ENCODE measurements around the gene POTEJ. TPM values are rescaled to one million over a fixed set of nuclear protein-coding genes. Genes with fewer than 3 reads are reported as not detected.
"Not testable (repeated sequence)": the region's sequence is repeated elsewhere in the genome, so short reads cannot be mapped to it uniquely, and the experiment has no call there.

The POTEJ gene
- not detected in 2 replicates for polyA plus RNA-seq (2013)

GRCh38 chr2:130611140-130611539 is at the start of gene POTEJ:
TSS of gene POTEJ (plus strand) at chr2:130611440. CDS start at chr2:130611533, 93 bp downstream.
- not testable (repeated sequence) for H3K18ac ChIP-seq (ENCODE audit: low read length); H3K79me1 ChIP-seq (ENCODE audit: low read length); H3K9ac ChIP-seq (ENCODE audit: low read length); H3K27ac ChIP-seq (ENCODE audit: low read depth, low read length); H3K4ac ChIP-seq (ENCODE audit: low read depth, low read length); H3K9me3 ChIP-seq (ENCODE audit: insufficient read depth, low read depth, low read length); H2BK5ac ChIP-seq (ENCODE audit: low read depth, low read length, poor library complexity); H3K4me3 ChIP-seq (ENCODE audit: low read depth, low read length); H3K27me3 ChIP-seq (ENCODE audit: insufficient read depth, low read length); H3K14ac ChIP-seq (ENCODE audit: low read length); H3K23ac ChIP-seq (ENCODE audit: low read length); H2AFZ ChIP-seq (ENCODE audit: insufficient read depth, low read length, poor library complexity); H2AK5ac ChIP-seq (ENCODE audit: low read length); H4K91ac ChIP-seq (ENCODE audit: low read depth, low read length); H3K4me2 ChIP-seq (ENCODE audit: low read length); DNase-seq; H4K12ac ChIP-seq (ENCODE audit: low read depth, low read length); H2BK120ac ChIP-seq (ENCODE audit: insufficient read depth, low read length, poor library complexity); H3K4me1 ChIP-seq (ENCODE audit: control insufficient read depth in 1 of 2, insufficient read depth in 2 of 2, low read length in 2 of 2); H3K36me3 ChIP-seq (ENCODE audit: control insufficient read depth in 1 of 2, insufficient read depth in 2 of 2, low read length in 2 of 2); H4K8ac ChIP-seq (ENCODE audit: low read depth, low read length); H3K79me2 ChIP-seq (ENCODE audit: control insufficient read depth, insufficient read depth, low read length, poor library complexity); H2BK12ac ChIP-seq (ENCODE audit: low read length)
- no CpG with 5 or more reads among the region's 13 CpGs for WGBS (ENCODE audit: extremely low coverage, insufficient coverage, insufficient read length)

- H3K4ac ChIP-seq (ENCODE audit: low read depth, low read length); H3K4me1 ChIP-seq (ENCODE audit: control insufficient read depth in 1 of 2, insufficient read depth in 2 of 2, low read length in 2 of 2); DNase-seq; H3K4me2 ChIP-seq (ENCODE audit: low read length); H3K14ac ChIP-seq (ENCODE audit: low read length); H2AFZ ChIP-seq (ENCODE audit: insufficient read depth, low read length, poor library complexity); H3K9me3 ChIP-seq (ENCODE audit: insufficient read depth, low read depth, low read length); H3K4me3 ChIP-seq (ENCODE audit: low read depth, low read length); H2BK5ac ChIP-seq (ENCODE audit: low read depth, low read length, poor library complexity); H3K23ac ChIP-seq (ENCODE audit: low read length); H2BK120ac ChIP-seq (ENCODE audit: insufficient read depth, low read length, poor library complexity); H3K27ac ChIP-seq (ENCODE audit: low read depth, low read length); H4K91ac ChIP-seq (ENCODE audit: low read depth, low read length); H3K36me3 ChIP-seq (ENCODE audit: control insufficient read depth in 1 of 2, insufficient read depth in 2 of 2, low read length in 2 of 2); H3K27me3 ChIP-seq (ENCODE audit: insufficient read depth, low read length); H4K12ac ChIP-seq (ENCODE audit: low read depth, low read length); H4K8ac ChIP-seq (ENCODE audit: low read depth, low read length); H3K79me2 ChIP-seq (ENCODE audit: control insufficient read depth, insufficient read depth, low read length, poor library complexity); H2BK12ac ChIP-seq (ENCODE audit: low read length); H3K18ac ChIP-seq (ENCODE audit: low read length); H2AK5ac ChIP-seq (ENCODE audit: low read length); H3K79me1 ChIP-seq (ENCODE audit: low read length); H3K9ac ChIP-seq (ENCODE audit: low read length): not testable (repeated sequence)
- no CpG with 5 or more reads among the region's 4 CpGs for WGBS (ENCODE audit: extremely low coverage, insufficient coverage, insufficient read length)
These were observed 45.1 kb upstream of the POTEJ start for GRCh38 chr2:130566165-130566564.

GRCh38 chr2:130571929-130572328 is 39.3 kb upstream of the POTEJ start:
- H3K9me3 ChIP-seq (ENCODE audit: insufficient read depth, low read depth, low read length); H3K4me1 ChIP-seq (ENCODE audit: control insufficient read depth in 1 of 2, insufficient read depth in 2 of 2, low read length in 2 of 2); H3K79me1 ChIP-seq (ENCODE audit: low read length); H3K18ac ChIP-seq (ENCODE audit: low read length); DNase-seq; H3K27me3 ChIP-seq (ENCODE audit: insufficient read depth, low read length); H3K4me3 ChIP-seq (ENCODE audit: low read depth, low read length); H3K4me2 ChIP-seq (ENCODE audit: low read length); H3K36me3 ChIP-seq (ENCODE audit: control insufficient read depth in 1 of 2, insufficient read depth in 2 of 2, low read length in 2 of 2); H3K9ac ChIP-seq (ENCODE audit: low read length); H2BK12ac ChIP-seq (ENCODE audit: low read length); H4K12ac ChIP-seq (ENCODE audit: low read depth, low read length); H4K8ac ChIP-seq (ENCODE audit: low read depth, low read length); H2BK5ac ChIP-seq (ENCODE audit: low read depth, low read length, poor library complexity); H3K23ac ChIP-seq (ENCODE audit: low read length); H2AFZ ChIP-seq (ENCODE audit: insufficient read depth, low read length, poor library complexity); H2AK5ac ChIP-seq (ENCODE audit: low read length); H3K79me2 ChIP-seq (ENCODE audit: control insufficient read depth, insufficient read depth, low read length, poor library complexity); H4K91ac ChIP-seq (ENCODE audit: low read depth, low read length); H3K4ac ChIP-seq (ENCODE audit: low read depth, low read length); H3K27ac ChIP-seq (ENCODE audit: low read depth, low read length); H2BK120ac ChIP-seq (ENCODE audit: insufficient read depth, low read length, poor library complexity); H3K14ac ChIP-seq (ENCODE audit: low read length): not testable (repeated sequence)
- no CpG with 5 or more reads among the region's 3 CpGs for WGBS (ENCODE audit: extremely low coverage, insufficient coverage, insufficient read length)

GRCh38 chr2:130574230-130574629 is 37.0 kb upstream of the POTEJ start:
- H3K79me2 ChIP-seq (ENCODE audit: control insufficient read depth, insufficient read depth, low read length, poor library complexity); H2AFZ ChIP-seq (ENCODE audit: insufficient read depth, low read length, poor library complexity); H3K9ac ChIP-seq (ENCODE audit: low read length); H2BK12ac ChIP-seq (ENCODE audit: low read length); H3K27ac ChIP-seq (ENCODE audit: low read depth, low read length); H2BK120ac ChIP-seq (ENCODE audit: insufficient read depth, low read length, poor library complexity); H3K14ac ChIP-seq (ENCODE audit: low read length); H2AK5ac ChIP-seq (ENCODE audit: low read length); H3K4me2 ChIP-seq (ENCODE audit: low read length); H3K23ac ChIP-seq (ENCODE audit: low read length); H3K4me3 ChIP-seq (ENCODE audit: low read depth, low read length); H4K8ac ChIP-seq (ENCODE audit: low read depth, low read length); H3K18ac ChIP-seq (ENCODE audit: low read length); H3K4ac ChIP-seq (ENCODE audit: low read depth, low read length); DNase-seq; H3K36me3 ChIP-seq (ENCODE audit: control insufficient read depth in 1 of 2, insufficient read depth in 2 of 2, low read length in 2 of 2); H4K91ac ChIP-seq (ENCODE audit: low read depth, low read length); H4K12ac ChIP-seq (ENCODE audit: low read depth, low read length); H3K79me1 ChIP-seq (ENCODE audit: low read length); H3K9me3 ChIP-seq (ENCODE audit: insufficient read depth, low read depth, low read length); H3K27me3 ChIP-seq (ENCODE audit: insufficient read depth, low read length); H2BK5ac ChIP-seq (ENCODE audit: low read depth, low read length, poor library complexity); H3K4me1 ChIP-seq (ENCODE audit: control insufficient read depth in 1 of 2, insufficient read depth in 2 of 2, low read length in 2 of 2): not testable (repeated sequence)
- WGBS (ENCODE audit: extremely low coverage, insufficient coverage, insufficient read length) = no CpG with 5 or more reads among the region's 13 CpGs

Data from trophoblast cell (in vitro differentiated cells and primary cell).